Skeletal muscle tissue (tissue), 5 donors: ENCODE data around the gene FAM181B. TPM values are rescaled to one million over a fixed set of nuclear protein-coding genes. Genes with fewer than 3 reads are reported as not detected.
"Not testable (repeated sequence)": the region's sequence is repeated elsewhere in the genome, so short reads cannot be mapped to it uniquely, and the experiment has no call there.

Experiments
- H3K27ac ChIP-seq: one replicate; pipeline ENCODE4 v1.7.0; 2013; ENCODE audit warnings: mild to moderate bottlenecking, low read depth, low read length, inconsistent platforms
- H3K27me3 ChIP-seq, 3 donors: one replicate each; pipeline ENCODE4 v1.7.0; 2013; ENCODE audit warnings: low read length in 3 of 3; ENCODE audit not compliant: control insufficient read depth in 3 of 3, insufficient read depth in 3 of 3
- H3K36me3 ChIP-seq, 3 donors: one replicate each; pipeline ENCODE4 v1.7.0; 2013; ENCODE audit warnings: low read length in 3 of 3; ENCODE audit not compliant: control insufficient read depth in 3 of 3, insufficient read depth in 3 of 3
- H3K4me1 ChIP-seq, 3 donors: one replicate each; pipeline ENCODE4 v1.7.0; 2013; ENCODE audit warnings: low read length in 3 of 3, mild to moderate bottlenecking in 3 of 3; ENCODE audit not compliant: control insufficient read depth in 3 of 3, insufficient read depth in 3 of 3
- H3K4me3 ChIP-seq, 3 donors: one replicate each; pipeline ENCODE4 v1.7.0; 2013; ENCODE audit warnings: low read length in 3 of 3
- H3K9ac ChIP-seq, 3 donors: one replicate each; pipeline ENCODE4 v1.7.0; 2013; ENCODE audit warnings: low read length in 3 of 3, mild to moderate bottlenecking in 3 of 3, moderate library complexity in 2 of 3, low read depth in 1 of 3
- H3K9me3 ChIP-seq, 3 donors: one replicate each; pipeline ENCODE4 v1.7.0; 2013; ENCODE audit warnings: low read length in 3 of 3; ENCODE audit not compliant: control insufficient read depth in 3 of 3
- small RNA-seq: library from RNA; depleted of rRNA; stranded (forward); fragments of <200 nt; gene quantifications from one replicate; pipeline ENCODE3, GENCODE V24; 2014
- total RNA-seq: library from RNA; depleted of rRNA; stranded (reverse); fragments of >200 nt; gene quantifications from one replicate; pipeline ENCODE4 v1.2.3, GENCODE V29; 2014
- donor health status: Osteomylitis.

The FAM181B gene
- total RNA-seq, 1 donor from 2014 or later = under 0.01 TPM

DNA sequence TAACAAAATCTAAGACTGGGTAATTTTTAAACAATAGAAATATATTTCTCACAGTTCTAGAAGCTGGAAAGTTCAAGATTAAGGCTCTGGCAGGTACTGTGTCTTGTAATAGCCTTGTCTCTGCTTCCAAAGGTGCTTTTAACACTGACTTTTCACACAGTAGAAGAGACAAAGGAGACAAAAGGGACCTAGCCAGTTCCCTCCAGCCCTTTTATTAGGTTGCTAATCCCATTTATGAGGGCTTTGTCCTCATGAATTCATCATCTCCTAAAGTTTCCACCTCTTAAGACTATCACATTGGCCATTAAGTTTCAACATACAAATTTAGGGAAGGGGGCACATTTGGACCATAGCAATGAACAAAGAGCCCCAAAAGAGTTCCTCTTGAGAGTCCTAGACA lies 40.7 kb downstream of the FAM181B start:
- H3K9ac ChIP-seq = no peak overlapping the region
- no peaks in the 10 kb centered on the region for H3K4me1 ChIP-seq
- no peaks in the 10 kb centered on the region for H3K36me3 ChIP-seq
- no peak overlapping the region for H3K27ac ChIP-seq
- no peak overlapping the region for H3K4me3 ChIP-seq
- H3K9me3 ChIP-seq = no peaks in the 10 kb centered on the region
- no peaks in the 10 kb centered on the region for H3K27me3 ChIP-seq

DNA sequence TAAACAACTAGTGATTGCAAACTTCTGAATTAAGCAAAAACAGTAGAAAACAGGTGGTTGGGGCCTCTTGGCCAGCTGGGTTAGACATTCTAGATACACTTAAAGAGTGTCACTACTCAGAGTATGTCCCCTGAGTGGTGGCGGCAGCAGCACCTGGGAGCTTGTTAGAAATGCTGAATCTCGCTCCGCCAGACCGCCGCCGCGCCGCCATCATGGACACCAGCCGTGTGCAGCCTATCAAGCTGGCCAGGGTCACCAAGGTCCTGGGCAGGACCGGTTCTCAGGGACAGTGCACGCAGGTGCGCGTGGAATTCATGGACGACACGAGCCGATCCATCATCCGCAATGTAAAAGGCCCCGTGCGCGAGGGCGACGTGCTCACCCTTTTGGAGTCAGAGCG lies 44.3 kb downstream of the FAM181B start:
- H3K9ac ChIP-seq, H3K4me3 ChIP-seq, H3K36me3 ChIP-seq, H3K4me1 ChIP-seq, H3K9me3 ChIP-seq, H3K27ac ChIP-seq, H3K27me3 ChIP-seq: not testable (repeated sequence)

DNA sequence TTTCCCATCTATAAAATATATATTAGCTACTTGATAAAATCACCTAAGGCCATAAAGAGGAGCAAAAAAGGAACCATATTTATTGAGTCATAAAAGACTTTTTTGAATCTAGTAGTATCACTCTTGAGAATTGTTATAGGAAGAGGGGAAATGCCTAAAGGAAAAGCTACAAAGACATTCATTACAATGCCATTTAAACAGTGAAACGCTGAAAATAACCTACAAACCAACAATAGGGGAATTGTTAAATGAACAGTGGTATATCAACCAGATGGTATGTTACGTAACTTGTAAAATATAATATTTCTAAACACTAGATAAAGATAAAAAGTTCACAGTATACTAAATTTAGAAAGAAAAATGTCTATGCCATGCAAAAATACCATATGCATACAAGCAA lies 47.5 kb downstream of the FAM181B start:
- Histone ChIP-seq H3K4me1 (peaks cover 0 to 3% (median 0%) of the 10 kb centered on the region in 3 donors), H3K4me3 (no peak overlapping the region), H3K27ac (no peak overlapping the region), H3K9ac (no peak overlapping the region), H3K9me3 (no peaks in the 10 kb centered on the region), H3K27me3 (peaks cover 0 to 7% (median 0%) of the 10 kb centered on the region in 3 donors), H3K36me3 (no peaks in the 10 kb centered on the region)

DNA sequence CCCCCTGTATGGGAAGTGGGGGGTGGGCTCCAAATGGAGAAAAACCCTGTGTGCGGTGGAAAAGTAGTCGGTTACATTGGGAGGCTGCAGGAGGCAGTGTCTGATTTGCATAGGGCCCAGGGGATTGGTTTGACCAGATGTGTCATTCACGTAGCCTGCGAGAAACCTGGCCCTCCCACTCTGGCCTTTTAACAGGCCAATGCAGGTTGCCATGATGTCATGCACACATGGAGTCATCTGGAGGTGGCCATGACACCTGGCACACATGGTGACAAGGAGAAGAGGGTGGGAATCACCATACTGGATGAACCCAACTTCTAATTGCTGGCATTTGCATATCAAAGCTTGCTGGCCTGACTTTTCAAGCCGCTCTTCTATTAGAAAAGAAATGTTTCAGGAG lies 50.6 kb downstream of the FAM181B start:
- H3K27me3 ChIP-seq = peaks cover 0 to 7% (median 0%) of the 10 kb centered on the region in 3 donors
- H3K4me3 ChIP-seq = no peak overlapping the region
- H3K9ac ChIP-seq = no peak overlapping the region
- no peaks in the 10 kb centered on the region for H3K36me3 ChIP-seq
- peaks cover 0 to 3% (median 0%) of the 10 kb centered on the region in 3 donors for H3K4me1 ChIP-seq
- no peak overlapping the region for H3K27ac ChIP-seq
- H3K9me3 ChIP-seq = no peaks in the 10 kb centered on the region

DNA sequence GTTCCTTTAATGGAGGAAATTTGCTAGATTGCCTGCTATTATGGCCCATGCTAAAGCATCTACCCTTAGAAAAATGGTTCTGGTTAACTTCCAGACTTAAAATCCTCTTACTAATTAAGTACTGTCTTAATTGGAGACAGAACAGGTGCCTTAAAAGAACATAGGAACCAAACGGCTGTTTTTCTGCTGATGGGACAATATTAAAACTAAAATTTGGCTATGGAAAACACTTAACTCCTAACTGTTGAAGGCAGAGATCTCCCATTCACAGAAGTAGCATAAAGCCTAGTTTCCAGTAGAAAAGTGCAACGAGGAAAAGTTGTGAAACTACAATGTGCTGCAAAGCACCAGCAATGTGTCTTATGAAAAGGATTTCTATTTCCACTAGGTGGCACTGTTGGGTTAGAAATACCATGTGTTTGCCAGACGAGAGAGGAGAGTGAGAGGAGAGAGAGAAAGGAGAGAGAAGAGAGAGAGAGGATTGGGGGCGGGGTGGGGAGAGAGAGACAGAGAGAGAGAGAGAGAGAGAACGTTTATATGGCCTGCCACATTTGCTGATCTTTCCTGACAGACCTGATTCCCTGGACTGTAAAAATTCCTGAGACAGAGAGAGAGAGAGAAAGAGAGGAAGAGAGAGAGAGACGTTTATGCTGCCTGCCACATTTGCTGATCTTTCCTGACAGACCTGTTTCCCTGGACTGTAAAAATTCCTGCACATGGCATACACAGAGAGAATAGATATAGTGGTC lies 51.5 kb downstream of the FAM181B start:
- Histone ChIP-seq H3K27me3 (peaks cover 0 to 7% (median 0%) of the 10 kb centered on the region in 3 donors), H3K9ac (no peak overlapping the region), H3K9me3 (no peaks in the 10 kb centered on the region), H3K4me1 (peaks cover 0 to 3% (median 0%) of the 10 kb centered on the region in 3 donors), H3K4me3 (no peak overlapping the region), H3K27ac (no peak overlapping the region), H3K36me3 (no peaks in the 10 kb centered on the region)

DNA sequence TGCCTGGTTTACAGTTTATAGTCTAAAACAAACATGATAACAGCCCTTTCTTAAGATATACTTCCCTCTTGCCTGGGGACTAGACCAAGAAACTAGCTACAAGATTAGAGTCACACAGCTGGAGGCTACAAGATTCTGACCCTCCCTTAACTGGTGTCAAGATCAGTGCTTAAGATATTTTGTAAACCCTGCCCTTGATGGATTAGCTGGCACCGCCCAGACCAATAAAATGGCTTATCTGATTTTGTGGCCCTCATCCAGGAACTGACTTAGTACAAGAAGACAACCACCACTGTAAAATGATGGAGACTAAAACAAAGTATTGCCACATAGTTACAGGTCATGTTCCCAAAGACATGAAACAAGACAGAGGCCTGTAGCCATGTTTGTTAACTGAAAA lies 53.4 kb downstream of the FAM181B start:
- H3K27ac ChIP-seq = no peak overlapping the region
- H3K4me3 ChIP-seq = no peak overlapping the region
- H3K27me3 ChIP-seq = peaks cover 0 to 7% (median 0%) of the 10 kb centered on the region in 3 donors
- H3K9me3 ChIP-seq = no peaks in the 10 kb centered on the region
- no peaks in the 10 kb centered on the region for H3K36me3 ChIP-seq
- H3K9ac ChIP-seq = no peak overlapping the region
- peaks cover 0 to 3% (median 0%) of the 10 kb centered on the region in 3 donors for H3K4me1 ChIP-seq

Small RNA genes within 50 kb of the gene (small RNA-seq; reads per million reads assigned to genes)
- 0.09 reads per million for gene RPS28P7

Other genes with a start within 250 kb of the FAM181B start
- 71.0 TPM for gene PRCP, start 166.6 kb upstream of the FAM181B start, total RNA-seq
- 1.6 TPM for gene DDIAS, start 167.9 kb upstream of the FAM181B start, total RNA-seq